DND-41 (cell line): ENCODE data around the gene KAT5.

ENCODE experiments used
- EZH2 ChIP-seq: IDR thresholded peaks from 3 replicates; pipeline ENCODE4 v1.6.1; 2012; ENCODE audit warnings: borderline replicate concordance, low read depth, mild to moderate bottlenecking, moderate library complexity, low read length, inconsistent platforms; ENCODE audit not compliant: severe bottlenecking
- TF ChIP-seq, protein P1 (sequence below): IDR thresholded peaks from 2 replicates; pipeline ENCODE4 v1.5.1; 2012; ENCODE audit warnings: borderline replicate concordance, low read length, moderate library complexity, mild to moderate bottlenecking; ENCODE audit not compliant: poor library complexity, severe bottlenecking; ENCODE audit errors: extremely low read depth

DNA sequence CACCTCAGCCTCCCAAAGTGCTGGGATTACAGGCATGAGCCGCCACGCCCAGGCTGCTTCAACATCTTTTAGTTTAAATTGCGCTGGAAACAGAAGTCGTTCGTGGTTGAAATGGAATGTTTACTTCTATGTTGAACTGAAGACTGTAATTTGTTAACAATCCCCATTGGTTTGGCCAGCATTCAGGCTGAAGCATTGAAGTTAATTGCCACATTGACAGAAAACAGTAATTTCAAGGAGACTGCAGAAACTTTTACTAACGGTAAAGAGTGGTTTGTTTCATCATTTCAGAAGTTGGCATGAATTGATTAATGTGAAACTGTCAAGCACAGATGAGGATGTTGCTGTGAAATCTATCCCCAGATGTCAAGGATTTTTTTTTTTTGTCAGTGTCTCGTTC is 54.5 kb downstream of the KAT5 start:
- TF ChIP-seq, protein P1, sequence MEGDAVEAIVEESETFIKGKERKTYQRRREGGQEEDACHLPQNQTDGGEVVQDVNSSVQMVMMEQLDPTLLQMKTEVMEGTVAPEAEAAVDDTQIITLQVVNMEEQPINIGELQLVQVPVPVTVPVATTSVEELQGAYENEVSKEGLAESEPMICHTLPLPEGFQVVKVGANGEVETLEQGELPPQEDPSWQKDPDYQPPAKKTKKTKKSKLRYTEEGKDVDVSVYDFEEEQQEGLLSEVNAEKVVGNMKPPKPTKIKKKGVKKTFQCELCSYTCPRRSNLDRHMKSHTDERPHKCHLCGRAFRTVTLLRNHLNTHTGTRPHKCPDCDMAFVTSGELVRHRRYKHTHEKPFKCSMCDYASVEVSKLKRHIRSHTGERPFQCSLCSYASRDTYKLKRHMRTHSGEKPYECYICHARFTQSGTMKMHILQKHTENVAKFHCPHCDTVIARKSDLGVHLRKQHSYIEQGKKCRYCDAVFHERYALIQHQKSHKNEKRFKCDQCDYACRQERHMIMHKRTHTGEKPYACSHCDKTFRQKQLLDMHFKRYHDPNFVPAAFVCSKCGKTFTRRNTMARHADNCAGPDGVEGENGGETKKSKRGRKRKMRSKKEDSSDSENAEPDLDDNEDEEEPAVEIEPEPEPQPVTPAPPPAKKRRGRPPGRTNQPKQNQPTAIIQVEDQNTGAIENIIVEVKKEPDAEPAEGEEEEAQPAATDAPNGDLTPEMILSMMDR, result no peak
- no peak for TF ChIP-seq EZH2
